ENCODE results near the gene SCN4A. TPM values are rescaled to one million over a fixed set of nuclear protein-coding genes. Genes with fewer than 3 reads are reported as not detected.
"Not testable (repeated sequence)": the region's sequence is repeated elsewhere in the genome, so short reads cannot be mapped to it uniquely, and the experiment has no call there.

The SCN4A gene
- total RNA-seq, 2 donors from 2014 or later: 0.07 to 0.27 TPM

GRCh38 chr17:63986821-63987220, 14.1 kb upstream of the SCN4A start:
- intact Hi-C loops (cut with DNase I): no loop called here
- DNase-seq: no peak
- H3K4me3 ChIP-seq: no peak overlapping the region
- H3K9me3 ChIP-seq: no peaks in the 10 kb centered on the region
- H3K27ac ChIP-seq: no peak overlapping the region
- no peaks in the 10 kb centered on the region for H3K4me1 ChIP-seq
- H3K36me3 ChIP-seq: no peaks in the 10 kb centered on the region
- H3K9ac ChIP-seq (ENCODE audit: low read depth in 2 of 2, low read length in 2 of 2): no peak overlapping the region
- H3K27me3 ChIP-seq: no peaks in the 10 kb centered on the region
- TF ChIP-seq CTCF (IDR thresholded peaks at IDR 0.05): no peak

GRCh38 chr17:63985387-63986140, 12.8 kb upstream of the SCN4A start:
- TF ChIP-seq CTCF (IDR thresholded peaks at IDR 0.05): no peak
- intact Hi-C loops (cut with DNase I): no loop called here

GRCh38 chr17:63984651-63985386, 12.1 kb upstream of the SCN4A start:
- Histone ChIP-seq H3K4me1 (no peaks in the 10 kb centered on the region), H3K9me3 (no peaks in the 10 kb centered on the region), H3K4me3 (no peak overlapping the region), H3K36me3 (no peaks in the 10 kb centered on the region), H3K27ac (peak overlapping the region; percentile 55), H3K9ac (ENCODE audit: low read depth in 2 of 2, low read length in 2 of 2) (no peak overlapping the region), H3K27me3 (no peaks in the 10 kb centered on the region)
- intact Hi-C loops (cut with DNase I): no loop called here
- peak; percentile 80 for DNase-seq
- no peak for TF ChIP-seq CTCF (IDR thresholded peaks at IDR 0.05)

More at GRCh38 chr17:63985387-63986140, 12.8 kb upstream of the SCN4A start:
- Histone ChIP-seq H3K9ac (ENCODE audit: low read depth in 2 of 2, low read length in 2 of 2) (no peak overlapping the region), H3K36me3 (no peaks in the 10 kb centered on the region), H3K27ac (peak overlapping the region; percentile 55), H3K4me3 (no peak overlapping the region), H3K4me1 (no peaks in the 10 kb centered on the region), H3K9me3 (no peaks in the 10 kb centered on the region), H3K27me3 (no peaks in the 10 kb centered on the region)
- no peak for DNase-seq

GRCh38 chr17:63984236-63984635, 11.5 kb upstream of the SCN4A start:
- TF ChIP-seq CTCF (IDR thresholded peaks at IDR 0.05): no peak
- Histone ChIP-seq H3K27me3 (no peaks in the 10 kb centered on the region), H3K4me1 (no peaks in the 10 kb centered on the region), H3K27ac (peak overlapping the region; percentile 33), H3K9ac (ENCODE audit: low read depth in 2 of 2, low read length in 2 of 2) (no peak overlapping the region), H3K9me3 (no peaks in the 10 kb centered on the region), H3K36me3 (no peaks in the 10 kb centered on the region), H3K4me3 (no peak overlapping the region)
- no peak for DNase-seq
- intact Hi-C loops (cut with DNase I): no loop called here

- Histone ChIP-seq H3K27me3 (no peaks in the 10 kb centered on the region), H3K9ac (ENCODE audit: low read depth in 2 of 2, low read length in 2 of 2) (no peak overlapping the region), H3K4me1 (no peaks in the 10 kb centered on the region), H3K27ac (no peak overlapping the region), H3K4me3 (no peak overlapping the region), H3K9me3 (no peaks in the 10 kb centered on the region), H3K36me3 (no peaks in the 10 kb centered on the region)
- no peak for TF ChIP-seq CTCF (IDR thresholded peaks at IDR 0.05)
- intact Hi-C loops (cut with DNase I): no loop called here
- no peak for DNase-seq
Measured at GRCh38 chr17:63983320-63983719, 10.6 kb upstream of the SCN4A start.

- DNase-seq; intact Hi-C loops (cut with DNase I); H3K27ac ChIP-seq; H3K36me3 ChIP-seq; H3K27me3 ChIP-seq; H3K9me3 ChIP-seq; H3K9ac ChIP-seq (ENCODE audit: low read depth in 2 of 2, low read length in 2 of 2); H3K4me3 ChIP-seq; H3K4me1 ChIP-seq: not testable (repeated sequence)
Measured at GRCh38 chr17:63982641-63983040, 9.9 kb upstream of the SCN4A start.
